Measurements from ENCODE around the gene IGLL1.

DNA sequence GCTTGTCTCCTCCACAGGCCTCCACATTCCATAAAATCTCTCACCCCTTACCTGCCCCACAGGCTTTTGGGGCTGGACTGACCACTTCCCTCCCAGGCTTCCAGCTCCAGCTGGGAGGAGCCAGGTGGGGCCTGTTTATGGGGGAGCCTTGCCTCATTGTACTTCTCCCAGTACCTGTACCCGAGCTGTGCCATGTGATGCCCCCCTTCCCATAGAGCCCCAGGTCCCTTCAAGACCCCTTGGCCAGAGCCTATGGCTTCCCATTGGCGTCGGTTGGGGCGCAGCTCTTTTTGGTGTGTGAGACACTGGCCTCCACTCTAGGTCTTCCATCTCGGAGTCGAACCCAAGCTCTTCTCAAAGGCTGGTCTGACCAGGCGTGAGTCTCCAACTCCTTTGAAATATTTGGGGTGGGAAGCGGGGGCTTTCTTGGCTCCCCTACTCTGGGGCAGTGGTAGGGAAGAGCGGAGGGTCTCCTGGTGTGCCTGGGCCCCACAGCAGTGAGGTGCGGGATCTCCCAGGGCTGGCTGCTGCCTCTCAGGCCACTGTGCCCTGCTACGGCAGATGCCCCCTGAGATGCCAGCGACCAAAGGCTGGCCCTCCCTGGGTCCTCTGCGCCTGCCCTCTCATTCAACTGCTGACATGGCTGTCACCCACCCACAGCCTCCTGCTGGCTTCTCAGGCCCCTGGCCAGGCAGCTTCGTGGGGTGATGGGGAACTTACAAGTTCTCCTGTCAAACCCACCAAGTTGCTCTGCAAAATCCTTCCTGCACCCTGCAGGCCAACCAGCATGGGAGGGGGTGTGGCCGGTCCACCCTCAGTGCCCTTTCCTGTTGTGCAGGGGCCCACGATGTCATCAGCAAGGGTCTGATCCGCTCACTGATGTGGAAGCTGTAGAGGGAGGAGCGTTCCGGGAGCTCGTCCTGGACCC is 26.4 kb upstream of the IGLL1 start:
- TF ChIP-seq CTCF (IDR thresholded peaks at IDR 0.05) (no peak), POLR2A (IDR thresholded peaks at IDR 0.05) (no peak)

Data from testis (tissue), 2 donors.